OCI-LY1 (cell line): ENCODE results near the gene GDF10.

Experiments used
- H2AFZ ChIP-seq: fragments of 200-600 bp; sonication (generic), shearing (Covaris generic); 2 replicates; pipeline ENCODE4 v1.6.0; 2014; ENCODE audit warnings: antibody characterized with exemption, mild to moderate bottlenecking, low read length
- H3F3A ChIP-seq: fragments of 200-600 bp; sonication (generic), shearing (Covaris generic); 2 replicates; pipeline ENCODE4 v1.6.0; 2014; ENCODE audit warnings: mild to moderate bottlenecking, antibody characterized with exemption, low read length, moderate library complexity; ENCODE audit not compliant: insufficient read depth
- H3K27ac ChIP-seq: fragments of 200-600 bp; sonication (generic); 2 replicates; pipeline ENCODE4 v1.5.1; 2014; ENCODE audit warnings: low read length, mixed run types, mild to moderate bottlenecking, low read depth; ENCODE audit not compliant: poor library complexity, severe bottlenecking
- H3K27me3 ChIP-seq: fragments of 200-600 bp; sonication (generic); 2 replicates; pipeline ENCODE4 v1.6.0; 2014; ENCODE audit warnings: antibody characterized with exemption, mild to moderate bottlenecking, low read length, moderate library complexity; ENCODE audit not compliant: insufficient read depth
- H3K36me3 ChIP-seq: fragments of 200-600 bp; sonication (generic); 2 replicates; pipeline ENCODE4 v1.6.1; 2014; ENCODE audit warnings: mild to moderate bottlenecking, antibody characterized with exemption, low read length, moderate library complexity, mixed read lengths; ENCODE audit not compliant: insufficient read depth
- H3K4me1 ChIP-seq: fragments of 200-600 bp; sonication (generic); 2 replicates; pipeline ENCODE4 v1.5.1; 2014; ENCODE audit warnings: mild to moderate bottlenecking, low read length, moderate library complexity; ENCODE audit not compliant: insufficient read depth, severe bottlenecking
- H3K4me2 ChIP-seq: fragments of 200-600 bp; sonication (generic), shearing (Covaris generic); 2 replicates; pipeline ENCODE4 v1.6.1; 2014; ENCODE audit warnings: low read length
- H3K4me3 ChIP-seq: fragments of 200-600 bp; sonication (generic); 2 replicates; pipeline ENCODE4 v1.5.1; 2014; ENCODE audit warnings: low read length, low read depth, mild to moderate bottlenecking, mixed read lengths; ENCODE audit not compliant: poor library complexity, severe bottlenecking
- H3K79me2 ChIP-seq: fragments of 200-600 bp; shearing (Covaris generic); 2 replicates; pipeline ENCODE4 v1.6.1; 2016; ENCODE audit warnings: mixed run types, low read length, mixed read lengths; ENCODE audit not compliant: insufficient read depth
- H3K9ac ChIP-seq: fragments of 200-600 bp; sonication (generic), shearing (Covaris generic); 2 replicates; pipeline ENCODE4 v1.6.1; 2014; ENCODE audit warnings: mild to moderate bottlenecking, low read length, mixed read lengths
- H3K9me2 ChIP-seq: fragments of 200-600 bp; sonication (generic), shearing (Covaris generic); 2 replicates; pipeline ENCODE4 v1.6.1; 2014; ENCODE audit warnings: low read depth, mild to moderate bottlenecking, low read length, mixed read lengths
- H3K9me3 ChIP-seq: fragments of 200-600 bp; shearing (Covaris generic); 2 replicates; pipeline ENCODE4 v1.6.1; 2014; ENCODE audit warnings: low read length, mixed read lengths
- H4K20me1 ChIP-seq: fragments of 200-600 bp; sonication (generic), shearing (Covaris generic); 2 replicates; pipeline ENCODE4 v1.6.0; 2016; ENCODE audit warnings: mild to moderate bottlenecking, low read length; ENCODE audit not compliant: insufficient read depth
- CTCF ChIP-seq: fragments of 200-600 bp; sonication (generic), shearing (Covaris generic); IDR thresholded peaks from 2 replicates; pipeline ENCODE4 v1.5.1; 2017; ENCODE audit warnings: mild to moderate bottlenecking, antibody characterized with exemption, low read length, moderate library complexity, mixed read lengths
- EZH2 ChIP-seq: fragments of 200-600 bp; sonication (generic), shearing (Covaris generic); IDR thresholded peaks from 2 replicates; pipeline ENCODE4 v1.8.0; 2017; ENCODE audit warnings: borderline replicate concordance, mixed run types, mild to moderate bottlenecking, antibody characterized with exemption, low read length, moderate library complexity, mixed read lengths

The GDF10 gene

GRCh38 chr10:47319784-47320183 lies 19.8 kb downstream of the GDF10 start:
- Histone ChIP-seq H2AFZ (no peak overlapping the region), H4K20me1 (no peaks in the 10 kb centered on the region), H3K36me3 (no peaks in the 10 kb centered on the region), H3K4me1 (no peaks in the 10 kb centered on the region), H3K9me2 (no peaks in the 10 kb centered on the region), H3K79me2 (no peaks in the 10 kb centered on the region), H3F3A (no peaks in the 10 kb centered on the region), H3K27ac (no peak overlapping the region), H3K4me2 (no peak overlapping the region), H3K9ac (no peak overlapping the region), H3K27me3 (no peaks in the 10 kb centered on the region), H3K9me3 (no peaks in the 10 kb centered on the region), H3K4me3 (no peak overlapping the region)
- no peak for TF ChIP-seq EZH2
- no peak for TF ChIP-seq CTCF

- no peaks in the 10 kb centered on the region for H3F3A ChIP-seq
- no peaks in the 10 kb centered on the region for H3K9me2 ChIP-seq
- H3K4me2 ChIP-seq = no peak overlapping the region
- H3K4me1 ChIP-seq = no peaks in the 10 kb centered on the region
- H3K9me3 ChIP-seq = no peaks in the 10 kb centered on the region
- no peaks in the 10 kb centered on the region for H3K27me3 ChIP-seq
- H3K4me3 ChIP-seq = no peak overlapping the region
- H3K79me2 ChIP-seq = no peaks in the 10 kb centered on the region
- H2AFZ ChIP-seq = no peak overlapping the region
- no peaks in the 10 kb centered on the region for H3K36me3 ChIP-seq
- H4K20me1 ChIP-seq = no peaks in the 10 kb centered on the region
- TF ChIP-seq EZH2 = no peak
- no peak for TF ChIP-seq CTCF
- no peak overlapping the region for H3K27ac ChIP-seq
- no peak overlapping the region for H3K9ac ChIP-seq
Observed at GRCh38 chr10:47320812-47321211, 20.8 kb downstream of the GDF10 start.

- Histone ChIP-seq H3K79me2 (no peaks in the 10 kb centered on the region), H3K27ac (no peak overlapping the region), H3K9me3 (no peaks in the 10 kb centered on the region), H3K36me3 (no peaks in the 10 kb centered on the region), H3K27me3 (no peaks in the 10 kb centered on the region), H3F3A (no peaks in the 10 kb centered on the region), H3K4me1 (no peaks in the 10 kb centered on the region), H3K4me3 (no peak overlapping the region), H4K20me1 (no peaks in the 10 kb centered on the region), H3K9ac (no peak overlapping the region), H2AFZ (no peak overlapping the region), H3K9me2 (no peaks in the 10 kb centered on the region), H3K4me2 (no peak overlapping the region)
- no peak for TF ChIP-seq EZH2
- TF ChIP-seq CTCF = no peak
Observed at GRCh38 chr10:47321521-47322195, 21.7 kb downstream of the GDF10 start.
